GM12875 (cell line): Measurements from ENCODE around the gene NAALADL2.

ENCODE experiments used
- H3K4me3 ChIP-seq: one replicate; pipeline ENCODE4 v1.5.1; 2011; ENCODE audit warnings: low read depth, low read length, control low read depth
- TF ChIP-seq, protein P1 (sequence below): IDR thresholded peaks from 2 replicates; pipeline ENCODE4 v1.5.1; 2011; ENCODE audit warnings: low read depth, mild to moderate bottlenecking, control low read depth, inconsistent platforms, low read length, moderate library complexity, borderline replicate concordance; ENCODE audit not compliant: insufficient read depth

NAALADL2 gene

DNA sequence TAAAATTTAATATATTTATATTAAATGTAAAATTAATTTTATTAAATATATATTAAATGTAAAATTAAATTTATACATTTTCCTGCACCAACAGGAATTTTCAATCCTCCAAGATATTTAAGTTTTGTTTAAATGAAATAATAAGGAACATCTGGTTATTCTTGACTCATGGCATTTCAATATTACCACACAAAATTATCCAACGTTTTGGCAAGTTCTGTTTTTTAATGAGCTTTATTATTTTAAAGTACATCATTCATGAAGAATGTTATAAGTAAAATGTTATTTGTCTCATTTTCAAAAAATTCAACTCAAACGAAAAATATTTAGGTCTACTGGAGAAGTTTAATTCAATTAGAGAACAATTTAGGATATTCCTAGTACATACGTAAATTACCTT, 811.4 kb downstream of the NAALADL2 start:
- TF ChIP-seq, protein P1, sequence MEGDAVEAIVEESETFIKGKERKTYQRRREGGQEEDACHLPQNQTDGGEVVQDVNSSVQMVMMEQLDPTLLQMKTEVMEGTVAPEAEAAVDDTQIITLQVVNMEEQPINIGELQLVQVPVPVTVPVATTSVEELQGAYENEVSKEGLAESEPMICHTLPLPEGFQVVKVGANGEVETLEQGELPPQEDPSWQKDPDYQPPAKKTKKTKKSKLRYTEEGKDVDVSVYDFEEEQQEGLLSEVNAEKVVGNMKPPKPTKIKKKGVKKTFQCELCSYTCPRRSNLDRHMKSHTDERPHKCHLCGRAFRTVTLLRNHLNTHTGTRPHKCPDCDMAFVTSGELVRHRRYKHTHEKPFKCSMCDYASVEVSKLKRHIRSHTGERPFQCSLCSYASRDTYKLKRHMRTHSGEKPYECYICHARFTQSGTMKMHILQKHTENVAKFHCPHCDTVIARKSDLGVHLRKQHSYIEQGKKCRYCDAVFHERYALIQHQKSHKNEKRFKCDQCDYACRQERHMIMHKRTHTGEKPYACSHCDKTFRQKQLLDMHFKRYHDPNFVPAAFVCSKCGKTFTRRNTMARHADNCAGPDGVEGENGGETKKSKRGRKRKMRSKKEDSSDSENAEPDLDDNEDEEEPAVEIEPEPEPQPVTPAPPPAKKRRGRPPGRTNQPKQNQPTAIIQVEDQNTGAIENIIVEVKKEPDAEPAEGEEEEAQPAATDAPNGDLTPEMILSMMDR, result no peak
- no peak overlapping the region for H3K4me3 ChIP-seq

DNA sequence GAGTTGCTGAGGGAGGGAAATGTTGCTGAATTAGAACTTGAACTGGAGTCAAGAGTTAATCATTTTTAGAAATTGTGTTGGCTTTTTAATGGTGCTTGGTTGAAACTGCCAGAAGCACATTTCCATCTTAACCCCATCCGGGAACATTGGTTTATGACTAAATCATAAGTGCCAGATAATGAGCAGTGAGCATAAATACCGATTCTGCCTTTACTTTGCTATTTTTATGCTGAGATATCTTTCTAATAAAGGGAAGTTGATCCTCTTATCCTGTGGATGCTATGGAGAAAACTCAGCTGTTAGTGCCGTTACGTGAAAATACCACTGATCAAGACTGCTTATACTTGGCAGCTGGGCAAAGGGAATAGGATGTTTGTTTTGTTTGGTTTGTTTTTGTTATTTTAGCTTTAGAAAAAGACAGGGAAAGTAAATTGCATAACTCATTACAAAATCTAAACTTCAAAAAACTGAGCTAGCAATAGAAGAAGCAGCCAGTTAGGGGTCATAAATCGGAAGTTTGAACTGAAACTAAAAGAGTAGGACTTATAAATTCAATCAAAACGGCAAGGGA, 813.1 kb downstream of the NAALADL2 start:
- TF ChIP-seq, protein P1, result no peak
- no peak overlapping the region for H3K4me3 ChIP-seq

DNA sequence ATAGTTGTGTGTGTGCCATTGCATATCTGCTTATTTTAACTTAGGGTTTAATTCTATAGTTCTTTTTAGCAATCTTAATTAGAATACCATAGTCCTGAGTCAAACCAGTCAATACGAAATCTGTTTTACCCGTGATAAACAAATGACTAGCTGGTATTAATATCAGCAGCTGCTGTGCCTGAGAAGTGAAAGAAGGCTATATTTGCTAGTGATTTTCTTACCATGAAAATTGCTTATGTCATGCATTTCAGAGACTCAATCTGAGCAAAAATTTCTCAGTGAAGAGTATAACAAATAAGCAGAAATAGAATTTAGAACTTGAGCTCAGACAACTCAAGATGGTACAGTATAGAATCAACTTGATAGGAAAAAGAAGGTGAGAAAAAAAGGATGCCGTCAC, 820.4 kb downstream of the NAALADL2 start:
- no peak overlapping the region for H3K4me3 ChIP-seq
- TF ChIP-seq, protein P1, result no peak

DNA sequence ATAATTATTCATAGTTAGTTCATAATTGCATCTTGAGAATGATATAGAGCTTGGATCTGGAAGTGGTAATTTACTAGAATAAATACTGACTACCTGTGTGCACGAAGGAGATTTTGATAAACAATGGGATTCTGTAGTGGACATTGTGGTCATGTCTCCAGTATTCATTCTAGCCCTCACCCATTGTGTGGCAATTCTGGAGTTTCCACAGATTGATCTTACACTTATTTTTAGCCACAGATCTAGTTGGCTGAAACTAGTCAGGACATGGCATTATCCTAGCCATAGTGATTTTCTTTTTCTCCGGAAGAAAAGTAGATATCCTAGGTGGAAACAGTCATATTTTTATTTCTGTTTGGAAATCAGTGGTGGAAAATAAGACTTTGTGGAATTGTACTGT, 833.1 kb downstream of the NAALADL2 start:
- no peak overlapping the region for H3K4me3 ChIP-seq
- TF ChIP-seq, protein P1, result no peak

DNA sequence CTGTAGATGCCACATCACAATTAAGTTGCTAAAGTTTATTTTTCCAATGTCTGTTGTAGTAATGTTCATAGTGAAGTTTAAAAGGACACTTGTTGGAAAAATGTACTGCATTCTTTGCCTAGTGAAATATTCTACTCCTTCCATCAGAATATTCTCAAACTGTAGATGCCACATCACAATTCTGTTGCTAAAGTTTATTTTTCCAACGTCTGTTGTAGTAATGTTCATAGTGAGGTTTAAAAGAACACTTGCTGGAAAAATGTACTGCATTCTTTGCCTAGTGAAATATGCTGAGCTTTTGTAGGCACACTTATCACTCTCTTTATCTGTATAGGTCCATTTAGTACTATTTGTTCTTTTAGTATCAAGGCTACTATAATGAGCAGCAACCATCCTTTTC, 836.1 kb downstream of the NAALADL2 start:
- no peak overlapping the region for H3K4me3 ChIP-seq
- TF ChIP-seq, protein P1, result no peak

DNA sequence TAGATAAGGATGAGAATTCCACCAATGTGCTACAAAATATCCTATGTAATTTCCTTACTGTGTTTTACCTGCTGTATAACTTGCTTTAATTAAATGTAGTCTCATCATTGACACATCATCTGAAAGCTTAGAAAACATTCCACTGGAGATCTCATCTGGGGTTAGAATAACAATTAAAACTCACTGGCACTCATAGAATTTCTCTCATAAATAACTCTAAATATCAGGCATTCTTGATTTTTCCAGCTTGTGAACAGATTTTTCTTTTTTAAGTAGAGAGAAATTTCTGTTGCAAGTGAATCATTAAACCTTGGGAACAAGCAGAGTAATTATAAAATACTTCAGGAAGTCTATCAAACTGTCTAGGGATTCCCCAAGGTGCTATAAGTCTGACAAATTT, 843.8 kb downstream of the NAALADL2 start:
- H3K4me3 ChIP-seq, result no peak overlapping the region
- TF ChIP-seq, protein P1, result no peak

DNA sequence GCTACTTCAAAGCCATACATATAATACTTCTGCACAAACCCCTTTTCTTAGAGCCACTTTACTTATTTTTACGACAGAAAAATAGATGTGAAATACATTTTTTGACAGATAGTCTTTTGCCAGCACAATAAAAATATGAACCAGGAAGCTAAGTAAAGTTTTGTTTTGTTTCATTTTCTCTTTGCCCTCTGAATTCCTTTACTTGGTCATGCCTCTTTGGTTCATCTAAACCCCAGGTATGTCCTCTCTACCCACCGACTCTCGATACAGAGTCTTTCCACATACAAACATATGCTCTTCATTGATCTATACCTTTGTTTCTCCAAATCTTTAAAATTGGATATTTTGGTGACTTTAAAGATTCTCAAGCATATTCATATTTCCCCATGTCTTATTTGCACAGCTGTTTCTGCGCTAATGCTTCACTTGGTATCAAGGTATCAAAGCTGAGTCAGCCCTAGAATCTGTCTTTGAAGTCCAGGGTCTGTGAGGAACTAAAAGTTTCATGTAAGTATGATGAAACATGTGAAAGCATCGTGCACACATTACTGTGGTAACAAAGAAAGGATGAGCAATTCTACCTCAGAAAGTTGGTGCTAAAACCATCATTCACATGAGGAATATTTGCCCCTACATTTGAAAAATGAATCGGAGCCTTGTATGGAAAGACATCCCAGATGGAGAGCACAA, 845.4 kb downstream of the NAALADL2 start:
- no peak overlapping the region for H3K4me3 ChIP-seq
- TF ChIP-seq, protein P1, result no peak
